GM12873 (cell line): Measurements from ENCODE around the gene GPATCH4.

ENCODE experiments used
- TF ChIP-seq, protein P1 (sequence below): IDR thresholded peaks from 2 replicates; pipeline ENCODE4 v1.5.1; 2012; ENCODE audit warnings: low read depth, mild to moderate bottlenecking, moderate library complexity, low read length, control low read depth; ENCODE audit not compliant: insufficient read depth; ENCODE audit errors: missing control alignments

GPATCH4 gene

GRCh38 chr1:156640842-156641706 lies 39.8 kb upstream of the GPATCH4 start:
- TF ChIP-seq, protein P1, sequence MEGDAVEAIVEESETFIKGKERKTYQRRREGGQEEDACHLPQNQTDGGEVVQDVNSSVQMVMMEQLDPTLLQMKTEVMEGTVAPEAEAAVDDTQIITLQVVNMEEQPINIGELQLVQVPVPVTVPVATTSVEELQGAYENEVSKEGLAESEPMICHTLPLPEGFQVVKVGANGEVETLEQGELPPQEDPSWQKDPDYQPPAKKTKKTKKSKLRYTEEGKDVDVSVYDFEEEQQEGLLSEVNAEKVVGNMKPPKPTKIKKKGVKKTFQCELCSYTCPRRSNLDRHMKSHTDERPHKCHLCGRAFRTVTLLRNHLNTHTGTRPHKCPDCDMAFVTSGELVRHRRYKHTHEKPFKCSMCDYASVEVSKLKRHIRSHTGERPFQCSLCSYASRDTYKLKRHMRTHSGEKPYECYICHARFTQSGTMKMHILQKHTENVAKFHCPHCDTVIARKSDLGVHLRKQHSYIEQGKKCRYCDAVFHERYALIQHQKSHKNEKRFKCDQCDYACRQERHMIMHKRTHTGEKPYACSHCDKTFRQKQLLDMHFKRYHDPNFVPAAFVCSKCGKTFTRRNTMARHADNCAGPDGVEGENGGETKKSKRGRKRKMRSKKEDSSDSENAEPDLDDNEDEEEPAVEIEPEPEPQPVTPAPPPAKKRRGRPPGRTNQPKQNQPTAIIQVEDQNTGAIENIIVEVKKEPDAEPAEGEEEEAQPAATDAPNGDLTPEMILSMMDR = no peak

DNA sequence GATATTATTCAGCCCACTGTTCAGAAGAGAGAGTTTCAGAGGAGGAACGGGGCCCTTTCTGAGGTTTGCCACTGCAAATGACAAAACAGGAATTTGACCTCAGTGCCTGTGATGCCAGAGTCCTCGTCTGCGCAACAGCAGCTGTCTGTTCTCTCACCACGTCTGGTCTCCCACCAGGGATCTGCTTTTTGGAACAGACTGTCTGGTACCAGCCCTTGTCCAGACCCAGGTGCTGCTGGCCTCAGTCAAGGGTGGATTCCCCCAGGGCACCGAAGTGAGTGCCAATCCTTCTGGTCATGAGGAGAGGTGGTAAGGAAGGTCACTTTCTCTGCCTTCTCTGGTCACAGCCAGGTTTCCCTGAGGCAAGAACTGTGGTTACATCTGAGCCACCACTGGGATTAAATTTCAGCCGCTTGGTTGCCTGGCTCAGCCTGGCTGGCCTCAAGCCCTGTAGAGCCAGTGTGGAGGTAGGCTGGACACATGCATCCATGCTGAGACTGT lies 38.4 kb upstream of the GPATCH4 start:
- TF ChIP-seq, protein P1 = no peak

DNA sequence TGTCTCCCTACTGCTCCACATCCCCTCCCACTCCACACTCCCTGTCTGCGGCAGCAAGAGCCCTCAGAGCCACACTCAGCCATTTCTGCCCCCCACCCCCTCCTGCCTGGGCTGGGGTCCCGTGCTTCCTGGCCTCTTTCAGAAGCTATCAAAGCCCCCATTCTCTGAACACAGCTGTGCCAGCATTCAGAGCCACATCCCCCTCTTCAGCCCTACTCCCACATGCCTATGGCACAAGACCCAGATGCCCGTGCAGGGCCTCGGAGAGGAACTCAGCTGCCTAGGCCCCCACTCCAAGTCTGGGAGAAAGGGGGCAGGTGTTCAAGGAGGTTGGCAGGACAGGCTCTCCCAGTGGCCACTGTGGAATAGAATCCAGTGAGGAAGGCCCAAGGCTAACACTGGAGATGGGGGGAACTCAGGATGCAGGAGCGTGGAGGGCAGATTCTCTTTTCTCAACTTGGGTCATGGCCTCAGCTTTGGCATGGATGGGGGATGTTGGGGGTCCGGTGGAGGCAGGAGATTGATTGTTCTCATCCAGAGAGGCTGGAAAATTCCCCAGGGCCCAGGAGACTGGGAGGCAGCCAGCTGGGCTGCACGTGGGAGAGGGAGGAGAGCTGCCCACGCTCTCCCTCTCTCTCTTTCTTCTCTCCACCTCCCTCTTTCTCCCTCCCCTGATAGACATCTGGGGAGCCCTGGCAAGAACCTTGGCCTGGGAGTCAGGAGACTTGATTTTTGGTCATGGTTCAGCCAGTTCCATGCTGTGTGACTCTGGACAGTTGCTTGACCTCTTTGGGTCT lies 37.1 kb upstream of the GPATCH4 start:
- TF ChIP-seq, protein P1 = no peak

DNA sequence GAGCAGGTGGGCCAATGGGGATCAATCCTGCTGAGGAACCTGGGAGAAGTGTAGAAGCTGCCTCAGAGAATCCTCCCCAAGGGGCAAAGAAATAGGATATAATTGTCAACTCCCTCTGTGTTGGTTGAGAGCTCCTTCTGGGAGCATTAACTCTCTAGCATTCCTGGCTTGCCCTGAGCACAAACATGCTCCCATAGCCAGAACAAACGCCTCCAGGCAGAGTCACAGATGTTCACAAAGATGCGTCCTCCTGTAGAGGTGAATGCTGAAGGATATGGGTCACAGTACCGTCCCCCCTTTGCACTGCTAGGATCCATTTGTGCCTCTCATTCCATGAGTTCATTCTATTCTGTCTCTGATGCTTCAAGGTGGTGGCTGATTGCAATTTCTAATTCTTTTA lies 31.1 kb upstream of the GPATCH4 start:
- TF ChIP-seq, protein P1 = no peak

DNA sequence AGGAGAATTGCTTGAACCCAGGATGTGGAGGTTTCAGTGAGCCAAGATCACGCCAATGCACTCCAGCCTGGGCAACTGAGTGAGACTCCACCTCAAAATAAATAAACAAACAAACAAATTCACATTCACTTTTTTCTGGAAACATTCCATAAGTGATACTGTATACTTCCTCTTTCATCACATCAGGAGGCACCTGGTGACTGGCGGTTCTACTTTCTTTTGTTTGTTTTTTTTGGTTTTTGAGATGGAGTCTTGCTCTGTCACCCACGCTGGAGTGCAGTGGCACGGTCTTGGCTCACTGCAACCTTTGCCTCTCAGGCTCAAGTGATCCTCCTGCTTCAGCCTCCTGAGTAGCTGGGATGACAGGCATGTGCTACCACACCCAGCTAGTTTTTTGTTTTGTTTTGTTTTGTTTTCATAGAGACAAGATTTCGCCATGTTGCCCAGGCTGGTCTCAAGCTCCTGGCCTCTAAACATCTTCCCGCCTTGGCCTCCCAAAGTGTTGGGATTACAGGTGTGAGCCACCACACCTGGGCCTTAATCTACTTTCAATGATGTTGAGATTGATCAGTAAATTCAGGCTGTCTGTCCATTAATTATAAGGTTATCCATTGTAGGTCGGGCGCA lies 28.7 kb upstream of the GPATCH4 start:
- TF ChIP-seq, protein P1 = no peak

GRCh38 chr1:156627313-156627880 lies 26.1 kb upstream of the GPATCH4 start:
- TF ChIP-seq, protein P1 = peak; percentile 79
